SK-MEL-5 (cell line): ENCODE data around the gene SLC5A10. TPM values are rescaled to one million over a fixed set of nuclear protein-coding genes. Genes with fewer than 3 reads are reported as not detected.

Experiments
- DNase-seq: peaks from one replicate; pipeline ENCODE4 v3.0.0-alpha.2; 2016; ENCODE audit warnings: low read depth, low spot score
- in situ Hi-C: cut with HindIII; loops from 2 replicates; pipeline ENCODE4 v1.10.0; 2016; ENCODE audit warnings: low sequenced_read_pairs, high pct_unique_total_duplicates, low pct_unique_long_range_greater_than_20kb
- total RNA-seq: library from RNA; depleted of rRNA; stranded (reverse); fragments of >200 nt; shearing (Covaris generic); gene quantifications from 2 replicates; pipeline ENCODE4 v1.2.3, GENCODE V29; 2014

SLC5A10 gene
- total RNA-seq, 1 experiment from 2014 or later = 0.11 TPM

GRCh38 chr17:18974407-18975149, 22.6 kb downstream of the SLC5A10 start:
- DNase-seq = no peak
- in situ Hi-C loops = no loop called here

GRCh38 chr17:18975597-18975996, 23.6 kb downstream of the SLC5A10 start:
- in situ Hi-C loops = no loop called here
- DNase-seq = no peak

- DNase-seq = no peak
- in situ Hi-C loops = no loop called here
These were observed 24.2 kb downstream of the SLC5A10 start for GRCh38 chr17:18976201-18976600.

GRCh38 chr17:18977021-18977420, 25.1 kb downstream of the SLC5A10 start:
- in situ Hi-C loops = no loop called here
- DNase-seq = no peak

- DNase-seq = no peak
- in situ Hi-C loops = no loop called here
These were observed 25.7 kb downstream of the SLC5A10 start for GRCh38 chr17:18977646-18978045.

- DNase-seq = no peak
- in situ Hi-C loops = no loop called here
These were observed 26.1 kb downstream of the SLC5A10 start for GRCh38 chr17:18978050-18978449.

- DNase-seq = no peak
- in situ Hi-C loops = no loop called here
These were observed 26.7 kb downstream of the SLC5A10 start for GRCh38 chr17:18978655-18979054.

GRCh38 chr17:18980682-18981334, 28.8 kb downstream of the SLC5A10 start:
- in situ Hi-C loops = no loop called here
- no peak for DNase-seq

GRCh38 chr17:18981335-18981641, 29.3 kb downstream of the SLC5A10 start:
- no peak for DNase-seq
- in situ Hi-C loops = no loop called here

GRCh38 chr17:18981642-18982424, 29.9 kb downstream of the SLC5A10 start:
- DNase-seq = no peak
- in situ Hi-C loops = no loop called here

- in situ Hi-C loops = no loop called here
- no peak for DNase-seq
These were observed 32.5 kb downstream of the SLC5A10 start for GRCh38 chr17:18984273-18985114.

- in situ Hi-C loops = no loop called here
- DNase-seq = no peak
These were observed 33.5 kb downstream of the SLC5A10 start for GRCh38 chr17:18985475-18985874.

GRCh38 chr17:18986541-18987229, 34.7 kb downstream of the SLC5A10 start:
- DNase-seq = no peak
- in situ Hi-C loops = no loop called here

GRCh38 chr17:18987230-18987610, 35.3 kb downstream of the SLC5A10 start:
- in situ Hi-C loops = no loop called here
- DNase-seq = no peak

- no peak for DNase-seq
- in situ Hi-C loops = no loop called here
These were observed 36.0 kb downstream of the SLC5A10 start for GRCh38 chr17:18987862-18988545.

GRCh38 chr17:18988546-18989173, 36.7 kb downstream of the SLC5A10 start:
- in situ Hi-C loops = no loop called here
- DNase-seq = no peak
